COLO668 (cell line): ENCODE measurements around the gene RESF1.

Source experiments
- DNase-seq: peaks from one replicate; lab custom pipeline; 2025; ENCODE audit not compliant: unreplicated experiment; lab: John Stamatoyannopoulos, UW

The RESF1 gene

GRCh38 chr12:32005496-32006125 lies 46.4 kb downstream of the RESF1 start:
- DNase-seq, result no peak
